Measurements from ENCODE around the gene CYP3A5. TPM values are rescaled to one million over a fixed set of nuclear protein-coding genes. Genes with fewer than 3 reads are reported as not detected.

CYP3A5 gene
- total RNA-seq, 1 donor from 2014 or later: 0.07 TPM

DNA sequence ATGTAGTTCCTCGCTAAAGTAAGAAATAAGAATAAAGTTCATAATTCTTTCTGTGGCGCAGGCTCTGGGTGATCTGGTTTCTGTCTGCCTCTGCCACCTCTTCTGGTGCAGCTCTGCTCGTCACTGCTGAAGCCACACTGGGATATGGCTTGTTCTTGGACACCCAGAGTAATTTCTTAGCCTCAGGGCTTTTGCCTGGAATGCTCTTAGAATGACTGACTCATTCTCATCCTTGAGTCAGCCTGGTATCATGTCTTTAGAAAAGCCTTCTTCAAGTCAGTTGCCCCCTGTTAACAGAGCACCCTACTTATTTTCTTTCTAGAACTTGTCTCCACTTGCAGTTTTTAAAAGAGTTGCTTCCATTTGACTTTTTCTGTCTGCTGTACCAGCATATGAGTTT is 61.1 kb downstream of the CYP3A5 start:
- Histone ChIP-seq H3K27me3 (ENCODE audit: insufficient read depth, low read length) (no peaks in the 10 kb centered on the region), H3K4me3 (ENCODE audit: insufficient read depth, low read depth, low read length) (no peak overlapping the region), H3K4me2 (ENCODE audit: low read length) (no peak overlapping the region), H3K4me1 (ENCODE audit: insufficient read depth, low read length) (peaks cover 8% of the 10 kb centered on the region), H4K20me1 (ENCODE audit: insufficient read depth, low read length) (peaks cover 22% of the 10 kb centered on the region), H3K27ac (ENCODE audit: low read depth, low read length) (no peak overlapping the region), H2AFZ (ENCODE audit: low read depth, low read length) (no peak overlapping the region), H3K79me2 (ENCODE audit: insufficient read depth, low read length) (peaks cover 27% of the 10 kb centered on the region), H3K36me3 (ENCODE audit: insufficient read depth, low read length) (peaks cover 20% of the 10 kb centered on the region), H3K9me3 (ENCODE audit: insufficient read depth, low read depth, low read length) (no peaks in the 10 kb centered on the region), H3K9ac (ENCODE audit: low read length) (no peak overlapping the region)
- TF ChIP-seq, protein P1, sequence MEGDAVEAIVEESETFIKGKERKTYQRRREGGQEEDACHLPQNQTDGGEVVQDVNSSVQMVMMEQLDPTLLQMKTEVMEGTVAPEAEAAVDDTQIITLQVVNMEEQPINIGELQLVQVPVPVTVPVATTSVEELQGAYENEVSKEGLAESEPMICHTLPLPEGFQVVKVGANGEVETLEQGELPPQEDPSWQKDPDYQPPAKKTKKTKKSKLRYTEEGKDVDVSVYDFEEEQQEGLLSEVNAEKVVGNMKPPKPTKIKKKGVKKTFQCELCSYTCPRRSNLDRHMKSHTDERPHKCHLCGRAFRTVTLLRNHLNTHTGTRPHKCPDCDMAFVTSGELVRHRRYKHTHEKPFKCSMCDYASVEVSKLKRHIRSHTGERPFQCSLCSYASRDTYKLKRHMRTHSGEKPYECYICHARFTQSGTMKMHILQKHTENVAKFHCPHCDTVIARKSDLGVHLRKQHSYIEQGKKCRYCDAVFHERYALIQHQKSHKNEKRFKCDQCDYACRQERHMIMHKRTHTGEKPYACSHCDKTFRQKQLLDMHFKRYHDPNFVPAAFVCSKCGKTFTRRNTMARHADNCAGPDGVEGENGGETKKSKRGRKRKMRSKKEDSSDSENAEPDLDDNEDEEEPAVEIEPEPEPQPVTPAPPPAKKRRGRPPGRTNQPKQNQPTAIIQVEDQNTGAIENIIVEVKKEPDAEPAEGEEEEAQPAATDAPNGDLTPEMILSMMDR (IDR thresholded peaks at IDR 0.05; ENCODE audit: insufficient read depth, low read depth, low read length): no peak
- no peak for TF ChIP-seq EZH2 (IDR thresholded peaks at IDR 0.05; ENCODE audit: insufficient read depth, low read length)
- Mint-ChIP-seq H3K4me3 (ENCODE audit: unreplicated experiment) (peak overlapping the region; percentile 92), H3K27me3 (ENCODE audit: low read depth, unreplicated experiment) (no peaks in the 10 kb centered on the region), H3K36me3 (ENCODE audit: low read depth, unreplicated experiment) (peaks cover 24% of the 10 kb centered on the region), H3K27ac (ENCODE audit: unreplicated experiment) (peak overlapping the region; percentile 79), H3K4me1 (ENCODE audit: low read depth, unreplicated experiment) (peaks cover 16% of the 10 kb centered on the region), H3K9me3 (ENCODE audit: unreplicated experiment) (no peaks in the 10 kb centered on the region)
- FAIRE-seq: no peak
- no peak for DNase-seq (ENCODE audit: low read depth)

DNA sequence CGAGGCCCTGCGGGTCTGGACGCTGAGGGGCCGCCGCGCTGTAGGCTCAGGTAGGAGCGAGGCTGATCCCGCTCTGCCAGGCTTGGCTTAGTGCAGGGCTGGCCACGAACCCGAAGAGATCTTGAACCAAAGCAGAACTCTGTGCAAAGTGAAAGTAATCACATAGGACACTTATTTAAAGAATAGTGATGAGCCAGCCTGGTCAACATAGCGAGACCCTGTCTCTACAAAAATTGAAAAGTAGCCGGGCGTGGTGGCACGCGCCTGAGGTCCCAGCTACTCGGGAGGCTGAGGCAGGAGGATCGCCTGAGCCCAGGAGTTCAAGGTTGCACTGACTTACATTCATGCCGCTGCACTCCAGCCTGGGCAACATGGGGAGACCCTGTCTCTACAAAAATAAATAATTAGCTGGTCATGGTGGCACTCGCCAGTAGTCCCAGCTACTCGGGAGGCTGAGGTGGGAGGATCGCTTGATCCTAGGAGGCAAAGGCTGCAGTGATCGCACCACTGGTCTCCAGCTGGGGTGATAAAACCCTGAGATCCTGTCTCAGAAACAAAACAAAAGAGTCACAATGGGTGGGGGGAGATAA is 62.5 kb downstream of the CYP3A5 start:
- Mint-ChIP-seq H3K27ac (ENCODE audit: unreplicated experiment) (peak overlapping the region; percentile 91), H3K9me3 (ENCODE audit: unreplicated experiment) (no peaks in the 10 kb centered on the region), H3K36me3 (ENCODE audit: low read depth, unreplicated experiment) (peaks cover 17% of the 10 kb centered on the region), H3K4me1 (ENCODE audit: low read depth, unreplicated experiment) (peaks cover 16% of the 10 kb centered on the region), H3K27me3 (ENCODE audit: low read depth, unreplicated experiment) (peaks cover 3% of the 10 kb centered on the region), H3K4me3 (ENCODE audit: unreplicated experiment) (peak overlapping the region; percentile 92)
- H3K4me2 ChIP-seq (ENCODE audit: low read length): peak overlapping the region; percentile 93
- peak overlapping the region; percentile 100 for H2AFZ ChIP-seq (ENCODE audit: low read depth, low read length)
- no peaks in the 10 kb centered on the region for H3K9me3 ChIP-seq (ENCODE audit: insufficient read depth, low read depth, low read length)
- FAIRE-seq: no peak
- no peak for DNase-seq (ENCODE audit: low read depth)
- H3K27me3 ChIP-seq (ENCODE audit: insufficient read depth, low read length): no peaks in the 10 kb centered on the region
- peak overlapping the region; percentile 92 for H3K9ac ChIP-seq (ENCODE audit: low read length)
- H4K20me1 ChIP-seq (ENCODE audit: insufficient read depth, low read length): peaks cover 15% of the 10 kb centered on the region
- TF ChIP-seq EZH2 (IDR thresholded peaks at IDR 0.05; ENCODE audit: insufficient read depth, low read length): no peak
- TF ChIP-seq, protein P1 (IDR thresholded peaks at IDR 0.05; ENCODE audit: insufficient read depth, low read depth, low read length): no peak
- H3K79me2 ChIP-seq (ENCODE audit: insufficient read depth, low read length): peaks cover 27% of the 10 kb centered on the region
- H3K36me3 ChIP-seq (ENCODE audit: insufficient read depth, low read length): peaks cover 16% of the 10 kb centered on the region
- H3K4me3 ChIP-seq (ENCODE audit: insufficient read depth, low read depth, low read length): peak overlapping the region; percentile 77
- H3K27ac ChIP-seq (ENCODE audit: low read depth, low read length): peak overlapping the region; percentile 55
- peaks cover 4% of the 10 kb centered on the region for H3K4me1 ChIP-seq (ENCODE audit: insufficient read depth, low read length)
